Neutrophil (primary cell): ENCODE data around the gene ARHGEF40.

Experiments
- H3K27ac ChIP-seq: fragments of 200-600 bp; sonication (generic); 2 replicates; pipeline ENCODE4 v1.5.1; 2016; ENCODE audit warnings: mild to moderate bottlenecking, moderate library complexity
- H3K27me3 ChIP-seq: fragments of 200-600 bp; sonication (generic); 2 replicates; pipeline ENCODE4 v1.6.0; 2016; ENCODE audit warnings: mild to moderate bottlenecking
- H3K36me3 ChIP-seq: fragments of 200-600 bp; sonication (generic); 2 replicates; pipeline ENCODE4 v1.5.1; 2017
- H3K4me1 ChIP-seq, 2 experiments: fragments of 200-600 bp in 1 of 2; sonication (generic) in 1 of 2; 1 replicate in 1 of 2; 2 replicates in 1 of 2; pipeline versions ENCODE4 v1.5.1 to v1.6.1; 2013 to 2016; ENCODE audit warnings: low read depth in 1 of 2, low read length in 1 of 2, mild to moderate bottlenecking in 1 of 2, moderate library complexity in 1 of 2; ENCODE audit not compliant: control insufficient read depth in 1 of 2, insufficient read depth in 1 of 2
- H3K4me3 ChIP-seq, 2 experiments: fragments of 200-600 bp in 1 of 2; sonication (generic) in 1 of 2; 1 replicate in 1 of 2; 2 replicates in 1 of 2; pipeline ENCODE4 v1.5.1; 2013 to 2016; ENCODE audit warnings: low read depth in 1 of 2, low read length in 1 of 2, mild to moderate bottlenecking in 1 of 2, moderate library complexity in 1 of 2
- H3K9me3 ChIP-seq: fragments of 200-600 bp; sonication (generic); 2 replicates; pipeline ENCODE4 v1.5.1; 2016
- TF ChIP-seq, protein P1 (sequence below): fragments of 200-600 bp; sonication (generic); IDR thresholded peaks from 2 replicates; pipeline ENCODE4 v1.5.1; 2016; ENCODE audit warnings: antibody characterized with exemption

Gene ARHGEF40

DNA sequence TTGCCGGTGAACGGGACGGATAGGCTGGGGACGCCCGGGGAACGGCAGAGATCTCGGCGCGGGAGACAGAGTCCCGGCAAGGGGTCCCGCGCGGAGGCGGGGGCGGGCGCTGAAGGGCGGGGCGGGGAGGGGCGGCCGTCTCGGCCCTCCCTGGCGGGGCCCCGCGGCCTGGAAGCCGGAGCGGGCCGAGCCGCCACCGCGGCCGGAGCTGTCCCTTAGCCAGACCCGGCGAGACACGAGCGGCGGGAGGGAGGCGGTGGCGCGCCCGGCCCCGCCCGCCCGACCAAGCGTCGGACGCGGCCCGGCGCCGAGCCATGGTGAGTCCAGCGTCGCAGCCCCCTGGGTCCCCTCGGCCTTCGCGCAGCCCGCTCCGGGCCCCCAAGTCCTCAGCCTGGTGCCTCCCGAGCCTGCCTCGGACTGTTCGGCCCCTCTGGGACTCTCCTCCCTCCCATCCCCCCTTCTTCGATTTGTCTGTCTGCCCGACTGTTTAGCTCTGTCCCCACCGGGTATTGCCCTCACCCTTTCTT, at the start of gene ARHGEF40:
ARHGEF40 (plus strand) TSS at position 222 of the 527 bp plus-strand sequence; CDS start at position 315, 93 bp downstream.
- Histone ChIP-seq H3K27ac (peak within 1 kb of the TSS; percentile 86), H3K9me3 (no peaks in the 10 kb centered on the region), H3K36me3 (no peaks in the 10 kb centered on the region), H3K4me1 (peaks cover 38 to 41% of the 10 kb centered on the region in 2 experiments), H3K4me3 (peak within 1 kb of the TSS; percentile 74 to 81), H3K27me3 (peaks cover 81% of the 10 kb centered on the region)
- TF ChIP-seq, protein P1, sequence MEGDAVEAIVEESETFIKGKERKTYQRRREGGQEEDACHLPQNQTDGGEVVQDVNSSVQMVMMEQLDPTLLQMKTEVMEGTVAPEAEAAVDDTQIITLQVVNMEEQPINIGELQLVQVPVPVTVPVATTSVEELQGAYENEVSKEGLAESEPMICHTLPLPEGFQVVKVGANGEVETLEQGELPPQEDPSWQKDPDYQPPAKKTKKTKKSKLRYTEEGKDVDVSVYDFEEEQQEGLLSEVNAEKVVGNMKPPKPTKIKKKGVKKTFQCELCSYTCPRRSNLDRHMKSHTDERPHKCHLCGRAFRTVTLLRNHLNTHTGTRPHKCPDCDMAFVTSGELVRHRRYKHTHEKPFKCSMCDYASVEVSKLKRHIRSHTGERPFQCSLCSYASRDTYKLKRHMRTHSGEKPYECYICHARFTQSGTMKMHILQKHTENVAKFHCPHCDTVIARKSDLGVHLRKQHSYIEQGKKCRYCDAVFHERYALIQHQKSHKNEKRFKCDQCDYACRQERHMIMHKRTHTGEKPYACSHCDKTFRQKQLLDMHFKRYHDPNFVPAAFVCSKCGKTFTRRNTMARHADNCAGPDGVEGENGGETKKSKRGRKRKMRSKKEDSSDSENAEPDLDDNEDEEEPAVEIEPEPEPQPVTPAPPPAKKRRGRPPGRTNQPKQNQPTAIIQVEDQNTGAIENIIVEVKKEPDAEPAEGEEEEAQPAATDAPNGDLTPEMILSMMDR, result no peak

DNA sequence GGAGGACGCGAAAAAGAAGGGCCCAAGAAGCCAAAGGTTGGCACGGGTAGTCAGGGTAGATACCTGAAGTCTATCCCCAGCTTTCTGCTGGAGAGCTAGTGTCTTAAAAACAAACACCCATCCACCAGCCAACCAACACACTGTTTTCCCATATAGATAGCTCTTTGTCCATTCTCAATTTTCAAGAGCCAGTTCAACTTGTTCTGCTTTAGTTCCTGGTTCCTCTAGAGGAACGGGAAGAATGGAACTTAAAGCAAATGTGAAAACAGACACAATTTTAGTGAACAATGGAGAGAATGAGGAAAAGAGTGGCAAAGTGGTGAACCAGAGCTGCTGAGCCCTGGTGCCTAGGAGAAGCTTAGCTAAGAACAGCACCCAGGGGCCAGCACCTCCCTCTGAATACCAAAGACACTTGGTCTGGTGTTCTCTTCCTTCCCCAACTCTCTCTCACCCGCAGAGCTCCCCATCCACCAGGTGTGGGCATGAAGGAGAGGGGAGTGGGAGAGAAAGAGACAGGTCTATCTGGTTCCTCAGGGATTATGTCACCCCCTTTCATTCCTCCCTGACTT, 49.0 kb upstream of the ARHGEF40 start:
- H3K4me3 ChIP-seq, result no peak overlapping the region
- no peaks in the 10 kb centered on the region for H3K36me3 ChIP-seq
- H3K27ac ChIP-seq, result no peak overlapping the region
- no peaks in the 10 kb centered on the region for H3K9me3 ChIP-seq
- H3K27me3 ChIP-seq, result peaks cover 61% of the 10 kb centered on the region
- TF ChIP-seq, protein P1, result no peak
- H3K4me1 ChIP-seq, result peaks cover 7 to 16% of the 10 kb centered on the region in 2 experiments

DNA sequence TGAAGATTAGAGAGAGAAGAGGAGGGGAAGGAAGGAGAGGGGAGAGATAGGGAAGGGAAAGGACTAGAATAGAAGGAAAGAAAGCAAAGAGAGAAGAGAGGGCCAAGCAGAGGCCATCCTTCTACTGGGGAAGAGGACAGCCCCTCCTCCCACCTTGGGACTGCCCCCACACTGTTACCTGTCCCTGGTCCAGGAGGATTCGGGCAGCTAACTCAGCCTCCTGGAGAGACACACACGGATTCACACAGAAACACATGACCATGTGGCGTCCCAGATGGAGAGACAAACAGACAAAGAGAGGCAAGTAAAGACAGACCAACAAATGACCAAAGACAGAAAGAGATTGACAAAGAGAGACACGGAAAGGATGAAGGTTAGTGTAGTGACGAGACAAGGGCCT, 47.4 kb upstream of the ARHGEF40 start:
- Histone ChIP-seq H3K9me3 (no peaks in the 10 kb centered on the region), H3K27me3 (peaks cover 77% of the 10 kb centered on the region), H3K4me1 (peaks cover 7 to 16% of the 10 kb centered on the region in 2 experiments), H3K27ac (no peak overlapping the region), H3K4me3 (no peak overlapping the region), H3K36me3 (no peaks in the 10 kb centered on the region)
- TF ChIP-seq, protein P1, result no peak

DNA sequence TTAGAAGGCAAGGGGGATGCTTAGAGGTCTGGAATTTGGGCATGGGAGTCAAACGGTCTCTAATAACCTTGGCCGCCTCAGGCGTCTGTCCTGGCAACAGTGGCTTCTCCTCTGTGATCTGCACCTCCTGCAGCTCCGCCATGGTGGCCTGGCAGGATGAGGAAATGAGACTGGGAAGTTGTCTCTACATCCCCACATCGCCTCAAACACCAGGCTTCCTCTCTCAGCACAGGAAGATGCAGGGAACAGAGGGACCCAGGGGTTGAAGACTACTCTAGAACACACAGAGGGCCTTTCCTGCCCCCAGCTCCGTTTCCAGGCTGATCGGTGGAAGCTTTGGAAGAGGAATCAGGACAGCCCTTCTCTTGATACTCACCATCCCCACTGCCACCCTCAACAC, 46.9 kb upstream of the ARHGEF40 start:
- H3K36me3 ChIP-seq, result no peaks in the 10 kb centered on the region
- TF ChIP-seq, protein P1, result no peak
- H3K9me3 ChIP-seq, result no peaks in the 10 kb centered on the region
- peaks cover 79% of the 10 kb centered on the region for H3K27me3 ChIP-seq
- no peak overlapping the region for H3K4me3 ChIP-seq
- H3K27ac ChIP-seq, result no peak overlapping the region
- peaks cover 7 to 16% of the 10 kb centered on the region in 2 experiments for H3K4me1 ChIP-seq

DNA sequence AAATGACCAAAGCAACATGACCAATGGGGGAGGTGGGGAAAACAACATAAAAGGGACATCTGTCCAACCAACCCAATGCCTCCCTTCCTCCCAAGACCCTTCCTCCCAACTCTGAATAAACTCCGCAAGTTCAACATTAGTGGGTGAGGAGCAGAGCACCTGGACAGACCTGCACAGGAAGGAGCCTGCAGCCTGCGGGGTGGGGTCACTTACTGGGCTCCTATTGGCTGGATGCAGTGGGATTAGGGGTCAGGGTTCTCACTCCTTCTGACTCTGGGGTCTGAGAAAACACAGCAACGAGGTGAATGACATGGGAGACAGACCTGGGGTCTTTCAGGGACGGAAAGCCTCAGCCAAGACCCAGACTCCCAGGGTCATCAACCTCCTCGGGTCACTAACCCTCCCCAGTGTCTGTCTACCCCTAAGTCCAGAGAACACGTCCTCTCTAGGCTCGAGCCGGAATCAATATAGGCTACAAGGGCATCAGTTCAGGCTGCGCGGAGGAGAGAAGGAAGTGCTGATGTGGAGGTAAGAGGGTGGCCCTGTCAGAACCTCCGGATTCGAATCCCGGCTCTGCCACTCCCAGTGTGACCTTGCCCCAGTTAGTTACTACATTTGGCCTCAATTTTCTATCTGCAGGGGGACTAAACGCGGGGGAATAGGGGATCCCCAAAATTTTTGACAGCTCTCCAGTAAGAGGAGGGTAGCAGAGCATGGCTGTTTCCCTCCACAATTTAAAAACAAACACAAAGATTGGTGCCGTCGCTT, 46.1 kb upstream of the ARHGEF40 start:
- TF ChIP-seq, protein P1, result no peak
- H3K36me3 ChIP-seq, result no peaks in the 10 kb centered on the region
- H3K4me1 ChIP-seq, result peaks cover 7 to 16% of the 10 kb centered on the region in 2 experiments
- peak overlapping the region in 1 of 2 experiments; percentile 50 for H3K4me3 ChIP-seq
- H3K27me3 ChIP-seq, result peaks cover 79% of the 10 kb centered on the region
- no peak overlapping the region for H3K27ac ChIP-seq
- H3K9me3 ChIP-seq, result no peaks in the 10 kb centered on the region
